Small intestine (tissue), 7 donors: ENCODE data around the gene PDE8A. TPM values are rescaled to one million over a fixed set of nuclear protein-coding genes. Genes with fewer than 3 reads are reported as not detected.
"Not testable (repeated sequence)": the region's sequence is repeated elsewhere in the genome, so short reads cannot be mapped to it uniquely, and the experiment has no call there.

Source experiments
- DNase-seq, 2 donors: peaks; one replicate each; pipeline versions ENCODE4 v3.0.0 to v3.0.0-alpha.2; 2013
- FAIRE-seq: peaks from 2 replicates; lab custom pipeline; 2012; peaks lifted over from hg19 to GRCh38; lab: Jason Lieb, UNC
- H3K27ac ChIP-seq, 3 donors: one replicate each; pipeline ENCODE4 v1.5.1; 2013; ENCODE audit warnings: low read length in 2 of 3, mild to moderate bottlenecking in 2 of 3, control low read depth in 1 of 3, inconsistent platforms in 1 of 3, low read depth in 1 of 3, moderate library complexity in 1 of 3
- H3K27me3 ChIP-seq, 3 donors: one replicate each; pipeline ENCODE4 v1.6.1; 2013; ENCODE audit warnings: low read length in 3 of 3, inconsistent platforms in 1 of 3; ENCODE audit not compliant: control insufficient read depth in 3 of 3, insufficient read depth in 3 of 3
- H3K36me3 ChIP-seq, 3 donors: one replicate each; pipeline ENCODE4 v1.6.1; 2013; ENCODE audit warnings: low read length in 3 of 3, inconsistent platforms in 1 of 3, low read depth in 1 of 3, mild to moderate bottlenecking in 1 of 3, moderate library complexity in 1 of 3; ENCODE audit not compliant: control insufficient read depth in 3 of 3, insufficient read depth in 2 of 3
- H3K4me1 ChIP-seq, 3 donors: one replicate each; pipeline ENCODE4 v1.6.1; 2013; ENCODE audit warnings: low read length in 2 of 3, inconsistent platforms in 1 of 3, low read depth in 1 of 3, mild to moderate bottlenecking in 1 of 3, moderate library complexity in 1 of 3; ENCODE audit not compliant: control insufficient read depth in 3 of 3, insufficient read depth in 2 of 3
- H3K4me3 ChIP-seq, 3 donors: one replicate each; pipeline ENCODE4 v1.5.1; 2013; ENCODE audit warnings: low read length in 3 of 3, control low read depth in 1 of 3, inconsistent platforms in 1 of 3, low read depth in 1 of 3, mild to moderate bottlenecking in 1 of 3, moderate library complexity in 1 of 3
- H3K9me3 ChIP-seq, 2 donors: one replicate each; pipeline ENCODE4 v1.6.1; 2013; ENCODE audit warnings: low read depth in 1 of 2, low read length in 1 of 2; ENCODE audit not compliant: control insufficient read depth in 2 of 2, insufficient read depth in 1 of 2
- WGBS, 3 donors: extraction: QIAGEN DNeasy Blood & Tissue Kit; methylation state at CpG; one replicate each; pipeline ENCODE4 v1.1.7; 2013; 5-methylcytosine and 5-hydroxymethylcytosine counted together
- polyA plus RNA-seq, 4 donors: library from polyadenylated mRNA; stranded (reverse) in 3 of 4; unstranded in 1 of 4; fragments of 200-250 nt in 3 of 4; fragments of 120-200 nt in 1 of 4; gene quantifications; one replicate each; pipeline versions ENCODE4 v1.2.1 to v1.2.3, GENCODE V29; 2013
- donor health status: healthy with polysubstance abuse.
- donor health status: control.
- donor health status: control.
- donor health status: Bipolar disorder and iron deficiency.
- donor health status: healthy.

PDE8A gene
- polyA plus RNA-seq, 4 donors, result 18.4 to 62.0 (median 26.8) TPM

GRCh38 chr15:85179700-85180099, 198.0 kb downstream of the PDE8A start:
- no peak overlapping the region for H3K4me3 ChIP-seq
- H3K4me1 ChIP-seq, result peaks cover 0 to 6% (median 0%) of the 10 kb centered on the region in 3 donors
- FAIRE-seq (no peak), DNase-seq (no peak)
- no peak overlapping the region for H3K27ac ChIP-seq
- H3K9me3 ChIP-seq, result no peaks in the 10 kb centered on the region
- WGBS, 3 donors, result 66 to 87% (median 81%) methylated on average over 3 of the region's 3 CpGs
- H3K36me3 ChIP-seq, result no peaks in the 10 kb centered on the region
- no peaks in the 10 kb centered on the region for H3K27me3 ChIP-seq

- 57 to 84% (median 69%) methylated on average over 11 of the region's 11 CpGs for WGBS, 3 donors
- H3K27ac ChIP-seq, result not testable (repeated sequence)
Observed at GRCh38 chr15:85185350-85185749, 203.7 kb downstream of the PDE8A start.

DNA sequence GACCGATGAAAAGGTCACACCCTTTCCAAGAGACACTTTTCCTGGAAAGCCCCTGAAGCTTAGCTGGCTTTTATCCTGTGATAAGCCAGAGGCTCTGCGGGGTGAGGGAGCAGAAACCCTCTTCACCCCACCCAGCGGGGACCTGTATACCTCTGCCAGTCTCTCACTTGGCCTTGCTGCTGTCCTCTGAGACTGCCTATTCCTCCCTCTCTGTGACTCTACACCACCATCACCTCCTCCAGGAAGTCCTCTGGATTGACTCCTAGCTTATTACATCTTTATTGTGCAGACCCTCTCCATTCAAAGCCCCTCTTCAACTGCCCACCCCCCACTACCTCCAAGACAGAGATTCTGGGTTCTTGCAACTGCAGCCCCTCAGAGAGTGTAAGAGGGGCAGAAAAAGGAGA, 206.5 kb downstream of the PDE8A start:
- not testable (repeated sequence) for DNase-seq, H3K9me3 ChIP-seq, H3K27me3 ChIP-seq, H3K4me3 ChIP-seq, H3K27ac ChIP-seq, H3K4me1 ChIP-seq, H3K36me3 ChIP-seq, FAIRE-seq
- WGBS, 3 donors, result 63 to 73% (median 63%) methylated on average over 3 of the region's 3 CpGs

More at GRCh38 chr15:85185350-85185749, 203.7 kb downstream of the PDE8A start:
- not testable (repeated sequence) for DNase-seq, H3K36me3 ChIP-seq, H3K4me1 ChIP-seq, H3K4me3 ChIP-seq, H3K9me3 ChIP-seq, FAIRE-seq, H3K27me3 ChIP-seq

Other genes with a start within 250 kb of the PDE8A start
- gene ZNF592, start 233.3 kb upstream of the PDE8A start, polyA plus RNA-seq, result 10 to 100 TPM in 2 of 4 donors, 1 to 10 TPM in 2; 7.6 to 23.5 (median 12.4) TPM
- gene ALPK3, start 164.5 kb upstream of the PDE8A start, polyA plus RNA-seq, result 1 to 10 TPM in 2 of 4 donors, under 1 TPM in 2; 0.22 to 8.0 (median 0.93) TPM
- gene SLC28A1, start 97.2 kb upstream of the PDE8A start, polyA plus RNA-seq, result 10 to 100 TPM in 3 of 4 donors, 1 to 10 TPM in 1; 4.4 to 64.6 (median 31.2) TPM